HepG2 (cell line): ENCODE data around the gene GALNTL6. TPM values are rescaled to one million over a fixed set of nuclear protein-coding genes. Genes with fewer than 3 reads are reported as not detected.

ENCODE experiments used
- ATAC-seq: fragments of 200-7000 bp; cut with Tn5 transposase; 3 replicates; pipeline ENCODE4 v1.9.1; 2020; ENCODE audit warnings: mild to moderate bottlenecking, moderate library complexity
- BruUV-seq: library from RNA; stranded (reverse); fragments of 400-500 nt; replicated peaks from 2 replicates; lab custom pipeline; 2021; lab: Mats Ljungman, UMichigan
- CTCF ChIA-PET: fragments of 300-600 bp; formaldehyde crosslinking; extraction: SDS; loops from one replicate; lab custom pipeline; 2021; ENCODE audit warnings: low total read pairs, inconsistent platforms, low intra/inter-chr PET ratio; lab: Yijun Ruan, JAX
- POLR2A ChIA-PET: fragments of 350-600 bp; sonication (Branson Sonifier 250); formaldehyde crosslinking; loops from one replicate; lab custom pipeline; 2020; ENCODE audit warnings: antibody characterized with exemption, inconsistent platforms; lab: Yijun Ruan, JAX
- DNase-seq: peaks from one replicate; pipeline ENCODE4 v3.0.0-alpha.2; 2015; ENCODE audit warnings: low spot score
- FAIRE-seq: peaks from 3 replicates; lab custom pipeline; 2011; peaks lifted over from hg19 to GRCh38; lab: Jason Lieb, UNC
- H2AFZ ChIP-seq: one replicate; pipeline ENCODE4 v1.6.1; 2011; ENCODE audit warnings: low read length, inconsistent platforms
- H3K27ac ChIP-seq: fragments of 300-600 bp; 3 replicates; pipeline ENCODE4 v1.8.0; 2011; ENCODE audit warnings: mixed run types, mild to moderate bottlenecking, mixed read lengths, low read length, inconsistent platforms; ENCODE audit not compliant: insufficient read depth; ENCODE audit errors: extremely low read length
- H3K27me3 ChIP-seq, 2 experiments: fragments of 200-600 bp in 1 of 2; 2 replicates in 1 of 2; 3 replicates in 1 of 2; pipeline versions ENCODE4 v1.6.0 to v1.8.0; 2011; ENCODE audit warnings: low read length in 2 of 2, mild to moderate bottlenecking in 2 of 2, moderate library complexity in 2 of 2, inconsistent platforms in 1 of 2; ENCODE audit not compliant: insufficient read depth in 2 of 2, control insufficient read depth in 1 of 2
- H3K36me3 ChIP-seq, 2 experiments: fragments of 200-600 bp in 1 of 2; replicated peaks in 1 of 2; 2 replicates in 1 of 2; 3 replicates in 1 of 2; pipeline versions ENCODE4 v1.5.1 to v1.8.0; 2011; ENCODE audit warnings: low read length in 2 of 2, inconsistent platforms in 1 of 2; ENCODE audit not compliant: insufficient read depth in 2 of 2, control insufficient read depth in 1 of 2
- H3K4me1 ChIP-seq: 2 replicates; pipeline ENCODE4 v1.5.1; 2012; ENCODE audit warnings: low read length, inconsistent platforms; ENCODE audit not compliant: insufficient read depth
- H3K4me2 ChIP-seq: 2 replicates; pipeline ENCODE4 v1.6.0; 2011; ENCODE audit warnings: low read depth, low read length, inconsistent platforms
- H3K4me3 ChIP-seq, 3 experiments: fragments of 200-600 bp in 1 of 3; sonication (generic), shearing (Covaris generic) in 1 of 3; replicated peaks in 1 of 3; 2 replicates each; pipeline ENCODE4 v1.5.1; 2011 to 2016; ENCODE audit warnings: low read length in 3 of 3, inconsistent platforms in 2 of 3, low read depth in 2 of 3, mild to moderate bottlenecking in 2 of 3, control low read depth in 1 of 3, mixed read lengths in 1 of 3; ENCODE audit not compliant: insufficient read depth in 1 of 3
- H3K79me2 ChIP-seq: one replicate; pipeline ENCODE4 v1.6.1; 2011; ENCODE audit warnings: low read length, inconsistent platforms; ENCODE audit not compliant: insufficient read depth
- H3K9ac ChIP-seq: 2 replicates; pipeline ENCODE4 v1.6.0; 2011; ENCODE audit warnings: mild to moderate bottlenecking, low read depth, low read length, inconsistent platforms; ENCODE audit not compliant: insufficient read depth
- H3K9me3 ChIP-seq: 2 replicates; pipeline ENCODE4 v1.5.1; 2012; ENCODE audit warnings: mild to moderate bottlenecking, low read length
- H4K20me1 ChIP-seq: 2 replicates; pipeline ENCODE4 v1.6.0; 2011; ENCODE audit warnings: inconsistent platforms, mild to moderate bottlenecking, low read length, moderate library complexity; ENCODE audit not compliant: insufficient read depth
- ARID3A ChIP-seq: IDR thresholded peaks from 2 replicates; pipeline ENCODE4 v1.6.1; 2012; ENCODE audit warnings: low read depth, low read length, improper control_type of control experiment
- BCLAF1 ChIP-seq: fragments of 450-650 bp; IDR thresholded peaks from 2 replicates; pipeline ENCODE4 v1.6.1; 2017; ENCODE audit warnings: mild to moderate bottlenecking
- CBX1 ChIP-seq: IDR thresholded peaks from one replicate; pipeline ENCODE4 v1.6.1; 2016; ENCODE audit warnings: antibody characterized with exemption, low read depth
- CC2D1A ChIP-seq: sonication (generic); formaldehyde crosslinking; IDR thresholded peaks from 2 replicates; pipeline ENCODE4 v1.8.1; 2023; ENCODE audit warnings: mild to moderate bottlenecking, missing genetic modification reagents
- ETV5 ChIP-seq: IDR thresholded peaks from 2 replicates; pipeline ENCODE4 v1.6.1; 2018; ENCODE audit warnings: missing biosample characterization, missing genetic modification reagents, inconsistent platforms, borderline replicate concordance
- MAFF ChIP-seq: IDR thresholded peaks from 2 replicates; pipeline ENCODE4 v1.6.1; 2011; ENCODE audit warnings: low read depth, low read length, improper control_type of control experiment
- MIXL1 ChIP-seq: IDR thresholded peaks from 2 replicates; pipeline ENCODE4 v1.6.1; 2016
- MXD4 ChIP-seq: IDR thresholded peaks from 2 replicates; pipeline ENCODE4 v1.6.1; 2016; ENCODE audit warnings: mild to moderate bottlenecking, missing biosample characterization, missing genetic modification reagents
- RAD21 ChIP-seq: fragments of 450-650 bp; formaldehyde crosslinking; IDR thresholded peaks from 2 replicates; pipeline ENCODE4 v1.5.0; 2020; ENCODE audit warnings: mild to moderate bottlenecking
- TARDBP ChIP-seq: sonication (generic); formaldehyde crosslinking; IDR thresholded peaks from 2 replicates; pipeline ENCODE4 v1.8.0; 2022; ENCODE audit warnings: mild to moderate bottlenecking, missing genetic modification reagents
- ZBTB3 ChIP-seq: sonication (generic); formaldehyde crosslinking; IDR thresholded peaks from 2 replicates; pipeline ENCODE4 v1.4.0; 2020; ENCODE audit warnings: low read depth, mild to moderate bottlenecking, moderate library complexity, missing genetic modification reagents, borderline replicate concordance
- ZNF570 ChIP-seq: sonication (generic); formaldehyde crosslinking; IDR thresholded peaks from 2 replicates; pipeline ENCODE4 v1.4.0; 2020; ENCODE audit warnings: mild to moderate bottlenecking, missing genetic modification reagents, borderline replicate concordance
- ZNF577 ChIP-seq: sonication (generic); formaldehyde crosslinking; IDR thresholded peaks from 2 replicates; pipeline ENCODE4 v1.4.0; 2020; ENCODE audit warnings: mild to moderate bottlenecking, low read depth, missing genetic modification reagents, borderline replicate concordance
- ZNF772 ChIP-seq: sonication (generic); formaldehyde crosslinking; IDR thresholded peaks from 2 replicates; pipeline ENCODE4 v1.5.0; 2020; ENCODE audit warnings: mild to moderate bottlenecking, missing genetic modification reagents
- ZNF800 ChIP-seq: sonication (generic); formaldehyde crosslinking; IDR thresholded peaks from 2 replicates; pipeline ENCODE4 v1.4.0; 2020; ENCODE audit warnings: missing genetic modification reagents
- ZNF83 ChIP-seq: sonication (generic); formaldehyde crosslinking; IDR thresholded peaks from 2 replicates; pipeline ENCODE4 v1.4.0; 2020; ENCODE audit warnings: missing genetic modification reagents, mild to moderate bottlenecking, borderline replicate concordance
- ZNF839 ChIP-seq: sonication (generic); formaldehyde crosslinking; IDR thresholded peaks from 2 replicates; pipeline ENCODE4 v1.4.0; 2020; ENCODE audit warnings: missing genetic modification reagents, mild to moderate bottlenecking, borderline replicate concordance
- ZSCAN30 ChIP-seq: sonication (generic); formaldehyde crosslinking; IDR thresholded peaks from 2 replicates; pipeline ENCODE4 v1.5.0; 2020; ENCODE audit warnings: mild to moderate bottlenecking, missing genetic modification reagents
- WGBS: methylation state at CpG from one replicate; pipeline ENCODE4 v1.1.6; 2017; ENCODE audit warnings: low lambda C conversion rate; 5-methylcytosine and 5-hydroxymethylcytosine counted together
- in situ Hi-C: cut with HindIII; loops from 2 replicates; pipeline ENCODE4 v1.10.0; 2017; ENCODE audit warnings: low pct_unique_long_range_greater_than_20kb; ENCODE audit not compliant: extremely low pct_ligation_motif_present
- intact Hi-C: fragments of 100-400 bp; cut with micrococcal nuclease; formaldehyde crosslinking; loops from one replicate; pipeline ENCODE4 v1.10.0; 2022; ENCODE audit not compliant: unreplicated experiment
- polyA plus RNA-seq, 8 experiments: library from polyadenylated mRNA; depleted of rRNA in 3 of 8; stranded (reverse) in 7 of 8; unstranded in 1 of 8; fragments of >200 nt; fragmentation: Illumina TruSeq in 4 of 8; extraction: Trizol in 4 of 8; gene quantifications; 2 replicates each; pipeline versions ENCODE4 v1.2.1 to v1.2.3, GENCODE V29; 2011 to 2016; ENCODE audit warnings: low read depth in 4 of 8, missing spikeins in 1 of 8, mixed read lengths in 1 of 8; ENCODE audit not compliant: insufficient read depth in 1 of 8
- total RNA-seq, 5 experiments: library from RNA; depleted of rRNA; stranded (reverse); fragments of >200 nt; fragmentation: Illumina TruSeq; extraction: Trizol; gene quantifications; 2 replicates each; pipeline ENCODE4 v1.2.3, GENCODE V29; 2016; ENCODE audit warnings: low read depth in 1 of 5

Gene GALNTL6
- total and polyA plus RNA-seq, 2 of the 13 experiments (the other 11 are each of a cell fraction or from before 2014, with no cell fraction given): not detected

GRCh38 chr4:171920901-171921300 is 107.7 kb downstream of the GALNTL6 start (continued):
- TF ChIP-seq BCLAF1: no peak
- no peak for TF ChIP-seq ZSCAN30 (CRISPR knock-in tag)
- TF ChIP-seq MAFF: peak; percentile 51; the same call in 1 of the 2 replicates
- no peak for TF ChIP-seq MXD4
- TF ChIP-seq ZBTB3: no peak
- TF ChIP-seq, all 625 proteins: peak for 3

- CTCF ChIA-PET: no interaction called here
- H3K36me3 ChIP-seq: no peaks in the 10 kb centered on the region
- DNase-seq (no peak), FAIRE-seq (no peak), ATAC-seq (no peak)
- H3K9me3 ChIP-seq: no peaks in the 10 kb centered on the region
- H3K27me3 ChIP-seq: no peaks in the 10 kb centered on the region
- intact Hi-C loops: no loop called here
- in situ Hi-C loops: no loop called here
- H3K9ac ChIP-seq: no peak overlapping the region
- H3K4me3 ChIP-seq: no peak overlapping the region
- H3K79me2 ChIP-seq: no peaks in the 10 kb centered on the region
- no peaks in the 10 kb centered on the region for H4K20me1 ChIP-seq
- no peak overlapping the region for H3K4me2 ChIP-seq
- BruUV-seq: no TSS peak
- POLR2A ChIA-PET: no interaction called here
- 2% methylated on average over 5 of the region's 5 CpGs for WGBS
- no peak overlapping the region for H2AFZ ChIP-seq
- no peaks in the 10 kb centered on the region for H3K4me1 ChIP-seq
- H3K27ac ChIP-seq: no peak overlapping the region
- TF ChIP-seq MIXL1 (no peak), ZNF839 (CRISPR knock-in tag) (no peak), ZNF800 (CRISPR knock-in tag) (no peak), CBX1 (no peak), ZNF570 (no peak), ZNF577 (CRISPR knock-in tag) (no peak), TARDBP (CRISPR knock-in tag) (no peak), ZNF772 (CRISPR knock-in tag) (no peak), ARID3A (no peak), RAD21 (CRISPR knock-in tag) (no peak), ZNF83 (CRISPR knock-in tag) (no peak), ETV5 (CRISPR knock-in tag) (no peak), CC2D1A (CRISPR knock-in tag) (no peak)
Measured at GRCh38 chr4:171924746-171925376, 111.7 kb downstream of the GALNTL6 start.
